ENCODE data around the gene DCK.
"Not testable (repeated sequence)": the region's sequence is repeated elsewhere in the genome, so short reads cannot be mapped to it uniquely, and the experiment has no call there.

DCK gene

GRCh38 chr4:71029504-71029903 is 36.1 kb downstream of the DCK start:
- TF ChIP-seq, protein P1, sequence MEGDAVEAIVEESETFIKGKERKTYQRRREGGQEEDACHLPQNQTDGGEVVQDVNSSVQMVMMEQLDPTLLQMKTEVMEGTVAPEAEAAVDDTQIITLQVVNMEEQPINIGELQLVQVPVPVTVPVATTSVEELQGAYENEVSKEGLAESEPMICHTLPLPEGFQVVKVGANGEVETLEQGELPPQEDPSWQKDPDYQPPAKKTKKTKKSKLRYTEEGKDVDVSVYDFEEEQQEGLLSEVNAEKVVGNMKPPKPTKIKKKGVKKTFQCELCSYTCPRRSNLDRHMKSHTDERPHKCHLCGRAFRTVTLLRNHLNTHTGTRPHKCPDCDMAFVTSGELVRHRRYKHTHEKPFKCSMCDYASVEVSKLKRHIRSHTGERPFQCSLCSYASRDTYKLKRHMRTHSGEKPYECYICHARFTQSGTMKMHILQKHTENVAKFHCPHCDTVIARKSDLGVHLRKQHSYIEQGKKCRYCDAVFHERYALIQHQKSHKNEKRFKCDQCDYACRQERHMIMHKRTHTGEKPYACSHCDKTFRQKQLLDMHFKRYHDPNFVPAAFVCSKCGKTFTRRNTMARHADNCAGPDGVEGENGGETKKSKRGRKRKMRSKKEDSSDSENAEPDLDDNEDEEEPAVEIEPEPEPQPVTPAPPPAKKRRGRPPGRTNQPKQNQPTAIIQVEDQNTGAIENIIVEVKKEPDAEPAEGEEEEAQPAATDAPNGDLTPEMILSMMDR (IDR thresholded peaks at IDR 0.05; ENCODE audit: insufficient read depth, missing control alignments) = no peak
- FAIRE-seq = no peak
- DNase-seq (ENCODE audit: insufficient read length, low spot score) = no peak

DNA sequence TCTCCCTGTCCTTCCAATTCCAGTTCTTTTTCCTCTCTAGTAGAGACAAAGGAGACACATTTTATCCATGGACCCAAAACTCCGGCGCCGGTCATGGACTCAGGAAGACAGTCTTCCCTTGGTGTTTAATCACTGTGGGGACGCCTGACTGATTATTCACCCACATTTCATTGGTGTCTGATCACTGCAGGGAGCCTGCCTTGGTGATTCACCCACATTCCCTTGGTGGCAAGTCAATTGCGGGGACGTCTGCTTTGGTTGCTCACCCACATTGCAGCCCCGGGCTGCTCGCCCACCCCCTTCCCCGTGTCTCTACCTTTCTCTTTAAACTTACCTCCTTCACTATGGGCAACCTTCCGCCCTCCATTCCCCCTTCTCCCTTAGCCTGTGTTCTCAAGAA is 38.7 kb downstream of the DCK start:
- not testable (repeated sequence) for DNase-seq (ENCODE audit: insufficient read length, low spot score); FAIRE-seq

DNA sequence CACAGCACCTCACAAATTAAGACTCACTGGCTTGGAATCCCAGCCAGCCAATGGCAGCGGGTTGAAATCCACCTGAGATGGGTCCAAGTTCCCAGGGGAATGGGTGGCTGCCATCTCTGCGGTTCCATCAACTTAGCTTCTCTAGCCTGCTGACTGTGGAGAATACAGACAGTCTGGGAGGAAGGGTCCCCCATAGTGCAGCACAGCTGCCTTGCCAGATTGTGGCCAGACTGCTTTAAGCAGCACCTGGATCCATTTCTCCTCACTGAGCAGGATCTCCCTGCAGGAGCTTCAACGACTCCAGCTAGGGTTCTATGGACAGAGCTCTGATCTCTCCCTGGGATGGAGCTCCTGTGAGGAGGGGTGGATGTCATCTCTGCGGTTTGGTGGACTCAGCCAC is 51.8 kb downstream of the DCK start:
- TF ChIP-seq, protein P1 (IDR thresholded peaks at IDR 0.05; ENCODE audit: insufficient read depth, missing control alignments) = no peak
- DNase-seq (ENCODE audit: insufficient read length, low spot score) = no peak
- FAIRE-seq = no peak

GRCh38 chr4:71049395-71049794 is 55.9 kb downstream of the DCK start:
- TF ChIP-seq, protein P1 (IDR thresholded peaks at IDR 0.05; ENCODE audit: insufficient read depth, missing control alignments) = no peak
- FAIRE-seq (no peak), DNase-seq (ENCODE audit: insufficient read length, low spot score) (no peak)

GRCh38 chr4:71050809-71051208 is 57.4 kb downstream of the DCK start:
- TF ChIP-seq, protein P1 (IDR thresholded peaks at IDR 0.05; ENCODE audit: insufficient read depth, missing control alignments) = no peak
- DNase-seq (ENCODE audit: insufficient read length, low spot score) = no peak
- no peak for FAIRE-seq

DNA sequence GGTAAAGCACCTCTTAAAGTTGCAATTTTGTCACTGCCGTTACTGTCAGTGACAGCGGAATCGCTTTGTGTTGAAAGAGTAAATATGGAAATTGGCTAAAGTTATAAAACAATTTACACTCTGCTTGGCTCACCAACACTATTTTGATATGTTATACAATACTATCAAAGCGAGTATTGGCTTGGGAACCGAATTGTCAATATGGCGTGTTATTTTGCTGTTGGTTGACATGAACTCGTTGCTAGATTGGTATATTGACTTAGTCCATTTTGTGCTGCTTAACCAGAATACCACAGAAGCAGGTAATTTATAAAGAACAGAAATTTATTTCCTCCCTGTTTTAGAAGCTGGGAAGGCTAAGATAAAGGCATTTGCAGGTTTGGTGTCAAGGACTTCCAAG is 58.6 kb downstream of the DCK start:
- DNase-seq (ENCODE audit: insufficient read length, low spot score) = no peak
- FAIRE-seq = no peak
- TF ChIP-seq, protein P1 (IDR thresholded peaks at IDR 0.05; ENCODE audit: insufficient read depth, missing control alignments) = no peak

DNA sequence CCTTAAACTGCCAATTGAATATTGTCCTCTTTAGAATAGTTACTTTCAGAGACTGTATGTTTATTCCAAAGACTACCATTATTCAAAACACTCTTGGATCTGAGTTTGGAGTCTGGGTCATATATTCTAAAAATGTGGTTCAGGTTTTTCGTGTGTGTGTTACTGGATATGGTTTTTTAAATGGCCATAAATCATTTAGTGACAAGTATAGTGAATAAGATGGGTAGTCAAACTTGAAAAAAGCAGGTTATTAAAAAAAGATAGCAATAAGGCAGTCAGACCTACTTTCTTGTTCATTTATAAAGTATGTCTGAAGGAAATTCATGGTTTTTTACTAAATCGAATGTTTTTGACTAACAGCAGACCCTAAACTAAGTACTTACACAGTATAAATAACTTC is 59.3 kb downstream of the DCK start:
- no peak for FAIRE-seq
- TF ChIP-seq, protein P1 (IDR thresholded peaks at IDR 0.05; ENCODE audit: insufficient read depth, missing control alignments) = no peak
- no peak for DNase-seq (ENCODE audit: insufficient read length, low spot score)

- not testable (repeated sequence) for DNase-seq (ENCODE audit: insufficient read length, low spot score); FAIRE-seq
These were observed 60.2 kb downstream of the DCK start for GRCh38 chr4:71053613-71054012.

GRCh38 chr4:71059573-71059972 is 66.1 kb downstream of the DCK start:
- not testable (repeated sequence) for DNase-seq (ENCODE audit: insufficient read length, low spot score); FAIRE-seq

Measured in D721Med (cell line).